Stimulated activated CD4-positive, alpha-beta T cell treated with anti-CD3 and anti-CD28 coated beads, Interleukin-2, amount 100 ng/mL, for 24 hours (primary cell): ENCODE data around the gene OR10H2.
"Not testable (repeated sequence)": the region's sequence is repeated elsewhere in the genome, so short reads cannot be mapped to it uniquely, and the experiment has no call there.

ENCODE experiments used
- DNase-seq, 2 donors: peaks; one replicate each; pipeline ENCODE4 v3.0.0-alpha.2; 2020

The OR10H2 gene, protein sequence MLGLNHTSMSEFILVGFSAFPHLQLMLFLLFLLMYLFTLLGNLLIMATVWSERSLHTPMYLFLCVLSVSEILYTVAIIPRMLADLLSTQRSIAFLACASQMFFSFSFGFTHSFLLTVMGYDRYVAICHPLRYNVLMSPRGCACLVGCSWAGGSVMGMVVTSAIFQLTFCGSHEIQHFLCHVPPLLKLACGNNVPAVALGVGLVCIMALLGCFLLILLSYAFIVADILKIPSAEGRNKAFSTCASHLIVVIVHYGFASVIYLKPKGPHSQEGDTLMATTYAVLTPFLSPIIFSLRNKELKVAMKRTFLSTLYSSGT

DNA sequence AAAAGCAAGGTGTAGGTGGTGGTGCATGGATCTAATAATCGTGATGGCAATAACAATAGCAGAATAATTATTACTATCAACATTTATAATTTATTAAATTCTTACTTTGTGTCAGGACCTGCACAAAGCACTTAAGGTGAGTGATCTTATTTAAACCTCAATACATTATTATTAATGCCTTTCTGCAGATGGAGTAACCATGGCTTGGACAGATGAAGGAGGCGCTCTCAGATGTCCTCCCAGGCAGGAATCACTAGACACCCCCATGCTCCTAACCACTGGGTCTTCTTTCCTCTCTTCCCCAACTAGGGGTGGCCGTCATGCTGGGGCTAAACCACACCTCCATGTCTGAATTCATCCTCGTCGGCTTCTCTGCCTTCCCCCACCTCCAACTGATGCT, at the start of gene OR10H2:
OR10H2 (plus strand) TSS at position 301 of the 400 bp plus-strand sequence; CDS start at position 321, 20 bp downstream.
- DNase-seq: no peak

DNA sequence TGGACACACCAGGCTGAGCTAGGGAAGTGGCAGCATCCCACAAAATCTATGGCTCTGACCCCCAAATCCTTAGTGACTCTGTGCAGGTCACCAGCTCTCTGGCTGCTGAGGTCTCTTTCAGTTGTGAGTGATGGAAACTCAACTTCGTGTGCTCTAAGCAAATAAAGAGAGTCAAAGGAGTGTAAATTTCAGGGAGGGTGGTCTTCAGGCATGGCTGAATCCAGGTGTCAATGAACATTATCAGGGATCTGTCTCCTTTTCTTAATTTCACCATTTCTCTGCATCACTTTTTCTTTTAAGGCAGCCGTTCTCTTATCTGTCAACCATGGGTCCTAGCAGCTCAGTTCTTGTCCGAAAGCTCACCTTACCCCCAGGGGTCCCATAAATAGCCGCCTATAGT, 48.7 kb upstream of the OR10H2 start:
- DNase-seq: no peak

DNA sequence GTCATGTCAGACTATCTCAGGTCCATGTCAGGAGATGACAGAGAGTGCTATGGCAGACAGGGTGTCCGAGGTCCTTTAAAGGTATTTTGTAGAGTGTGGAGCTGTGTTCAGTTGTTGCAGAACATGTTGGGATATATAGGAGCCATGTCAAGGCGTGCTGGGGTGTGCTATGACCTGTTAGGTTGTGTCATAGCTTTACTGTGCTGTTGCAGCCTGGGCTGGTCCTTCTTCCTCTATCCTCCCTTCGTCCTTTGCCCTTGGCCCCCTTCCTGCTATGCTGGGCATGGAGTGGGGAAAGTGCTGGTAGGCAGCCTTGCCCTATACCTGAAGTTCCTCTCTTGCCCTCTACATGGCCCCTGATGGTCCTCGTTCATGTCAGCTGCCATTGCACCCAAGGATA, 48.0 kb upstream of the OR10H2 start:
- DNase-seq: not testable (repeated sequence)

DNA sequence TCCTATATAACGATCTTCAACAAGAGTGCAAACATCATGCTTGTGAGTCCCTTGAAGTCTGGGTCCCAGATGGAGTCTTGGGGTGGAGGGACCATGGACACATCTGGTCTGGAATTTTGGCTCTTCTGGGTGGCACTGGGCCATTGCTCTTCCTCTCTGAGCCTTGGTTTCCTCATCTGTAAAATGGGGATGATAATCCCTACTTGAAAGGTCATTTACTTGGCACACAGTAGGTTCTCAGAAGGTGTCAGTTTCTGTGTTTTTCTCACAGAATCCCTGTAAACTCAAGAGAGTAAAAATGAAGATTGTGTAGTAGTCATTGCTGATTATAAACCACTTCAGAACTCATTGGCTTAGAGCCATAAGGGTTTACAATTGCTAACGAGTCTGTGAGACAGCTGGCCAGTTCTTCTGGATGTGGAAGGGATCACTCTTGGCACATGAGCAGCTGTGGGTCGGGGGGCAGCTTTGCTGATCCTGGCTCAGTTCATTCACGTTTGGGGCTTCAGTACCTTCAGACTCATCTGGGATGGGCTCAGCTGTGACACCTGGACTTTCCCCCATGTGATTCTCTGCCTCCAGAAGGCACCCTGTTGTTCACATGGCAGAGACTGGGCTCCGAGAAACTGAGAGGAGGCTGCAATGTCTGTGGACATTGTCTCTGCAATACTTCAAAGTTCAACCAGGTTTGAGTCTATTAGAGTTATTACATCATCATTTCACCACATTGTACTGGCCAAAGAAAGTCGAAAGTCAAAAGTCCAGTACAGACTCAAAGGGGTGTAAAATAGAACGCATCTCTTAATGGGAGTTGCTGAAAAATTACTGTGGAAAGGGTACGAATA, 47.1 kb upstream of the OR10H2 start:
- no peak for DNase-seq

DNA sequence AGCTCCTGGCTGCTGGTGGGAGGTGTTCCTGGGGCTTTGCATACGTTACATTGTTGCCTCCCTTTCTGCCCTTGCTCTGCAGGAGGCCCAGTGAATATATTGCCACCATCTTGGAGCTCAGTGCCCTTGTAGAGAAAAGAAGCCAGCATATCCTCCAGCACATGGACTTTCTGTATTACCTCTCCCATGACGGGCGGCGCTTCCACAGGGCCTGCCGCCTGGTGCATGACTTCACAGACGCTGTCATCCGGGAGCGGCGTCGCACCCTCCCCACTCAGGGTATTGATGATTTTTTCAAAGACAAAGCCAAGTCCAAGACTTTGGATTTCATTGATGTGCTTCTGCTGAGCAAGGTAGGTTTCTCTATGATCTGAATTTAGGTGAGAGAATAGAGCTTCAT, 44.4 kb upstream of the OR10H2 start:
- DNase-seq: no peak

DNA sequence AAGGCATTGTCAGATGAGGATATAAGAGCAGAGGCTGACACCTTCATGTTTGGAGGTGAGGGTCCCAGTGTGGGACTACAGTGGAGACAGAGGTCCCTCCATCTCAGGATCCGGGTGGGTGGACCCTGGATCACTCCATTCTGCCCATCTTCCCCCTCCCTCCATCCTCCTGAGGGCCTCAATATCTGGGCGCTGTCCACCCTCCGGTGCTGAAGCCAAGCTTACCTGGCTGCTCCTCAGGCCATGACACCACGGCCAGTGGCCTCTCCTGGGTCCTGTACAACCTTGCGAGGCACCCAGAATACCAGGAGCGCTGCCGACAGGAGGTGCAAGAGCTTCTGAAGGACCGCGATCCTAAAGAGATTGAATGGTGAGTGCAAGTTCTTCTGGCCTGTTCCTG, 43.0 kb upstream of the OR10H2 start:
- no peak for DNase-seq

DNA sequence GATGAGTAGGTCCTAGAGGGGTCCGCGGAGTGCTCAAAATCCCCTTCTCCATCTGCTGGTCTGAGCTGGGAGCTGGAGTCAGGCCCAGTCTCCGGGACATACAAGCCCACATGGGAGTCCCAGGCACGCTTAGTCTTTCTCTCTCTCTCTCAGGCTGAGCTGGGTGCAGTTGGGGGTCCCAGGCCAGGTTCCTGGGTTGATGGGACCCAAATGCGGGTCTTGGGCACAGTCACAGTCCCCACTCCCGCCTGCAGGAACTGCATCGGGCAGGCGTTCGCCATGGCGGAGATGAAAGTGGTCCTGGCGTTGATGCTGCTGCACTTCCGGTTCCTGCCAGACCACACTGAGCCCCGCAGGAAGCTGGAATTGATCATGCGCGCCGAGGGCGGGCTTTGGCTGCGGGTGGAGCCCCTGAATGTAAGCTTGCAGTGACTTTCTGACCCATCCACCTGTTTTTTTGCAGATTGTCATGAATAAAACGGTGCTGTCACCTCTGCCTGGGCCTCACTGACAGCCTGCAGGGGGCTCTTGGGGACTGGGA, 31.1 kb upstream of the OR10H2 start:
- no peak for DNase-seq

DNA sequence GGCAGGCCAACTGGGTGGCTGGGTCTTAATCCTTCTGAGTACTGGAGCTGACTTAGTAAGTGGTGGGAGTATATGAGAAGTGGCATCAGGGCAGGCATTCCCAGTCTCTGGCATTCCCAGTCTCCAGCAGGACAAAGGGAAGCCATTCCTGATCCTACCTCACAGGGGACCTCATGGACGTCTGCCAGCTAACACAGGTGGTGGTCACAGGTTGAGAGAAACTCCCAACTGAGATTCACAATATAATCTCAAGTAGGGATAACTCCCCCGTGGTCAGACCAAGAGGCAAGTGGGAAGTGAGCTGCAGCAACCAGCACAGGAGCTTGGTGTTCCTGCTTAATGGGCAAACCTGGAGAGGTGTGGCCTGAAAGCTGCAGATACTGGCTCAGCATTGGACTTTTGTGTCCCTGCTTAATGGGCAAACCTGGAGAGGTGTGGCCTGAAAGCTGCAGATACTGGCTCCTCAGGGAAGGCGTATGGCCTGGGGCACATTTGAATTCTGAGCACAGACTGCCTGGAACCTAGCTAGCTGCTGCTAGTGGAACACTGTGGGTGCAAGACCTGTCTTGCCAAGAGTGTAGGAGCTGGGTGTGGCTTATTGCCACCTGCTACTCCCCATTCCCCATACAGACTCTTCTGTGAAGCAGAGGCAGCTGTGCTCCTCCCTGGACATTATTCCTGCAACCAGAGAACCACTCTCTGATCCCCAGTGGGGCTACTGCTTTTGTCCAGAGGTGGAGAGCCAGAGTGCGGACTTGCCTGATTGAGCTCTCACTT, 25.9 kb upstream of the OR10H2 start:
- DNase-seq: no peak

DNA sequence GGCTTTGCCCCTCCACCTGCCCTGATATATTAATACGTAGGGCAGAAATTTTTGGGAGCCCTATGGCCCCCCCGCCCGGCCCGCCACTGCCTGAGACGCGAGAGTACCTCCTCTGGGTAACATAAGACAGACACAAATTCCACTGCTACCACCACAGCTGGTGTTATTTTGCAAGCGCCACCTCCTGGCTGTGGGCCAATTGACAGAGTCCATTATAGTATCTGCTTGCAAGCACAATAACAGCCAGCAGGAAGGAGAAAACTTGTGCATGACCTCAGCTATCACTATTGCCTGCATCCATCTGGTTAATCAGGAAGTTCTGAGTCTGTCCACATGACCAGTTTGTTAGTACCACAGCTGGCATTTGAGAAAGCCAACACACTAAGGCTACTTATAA, 25.3 kb upstream of the OR10H2 start:
- DNase-seq: peak in 1 of 2 donors; percentile 27

DNA sequence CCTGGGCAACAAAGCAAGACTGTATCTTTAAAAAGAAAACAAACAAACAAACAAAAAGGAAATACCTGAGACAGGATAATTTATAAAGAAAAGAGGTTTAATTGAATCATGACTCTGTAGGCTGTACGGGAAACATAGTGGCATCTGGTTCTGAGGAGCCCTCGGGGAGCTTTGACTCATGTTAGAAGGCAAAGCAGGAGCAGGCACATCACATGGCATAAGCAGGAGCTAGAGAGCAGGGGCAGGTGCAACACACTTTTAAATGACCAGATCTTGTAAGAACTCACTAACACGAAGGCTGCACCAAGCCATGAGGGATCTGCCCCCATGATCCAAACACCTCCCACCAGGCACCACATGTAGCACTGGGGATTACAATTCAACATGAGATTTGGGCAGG, 13.2 kb upstream of the OR10H2 start:
- DNase-seq: no peak

DNA sequence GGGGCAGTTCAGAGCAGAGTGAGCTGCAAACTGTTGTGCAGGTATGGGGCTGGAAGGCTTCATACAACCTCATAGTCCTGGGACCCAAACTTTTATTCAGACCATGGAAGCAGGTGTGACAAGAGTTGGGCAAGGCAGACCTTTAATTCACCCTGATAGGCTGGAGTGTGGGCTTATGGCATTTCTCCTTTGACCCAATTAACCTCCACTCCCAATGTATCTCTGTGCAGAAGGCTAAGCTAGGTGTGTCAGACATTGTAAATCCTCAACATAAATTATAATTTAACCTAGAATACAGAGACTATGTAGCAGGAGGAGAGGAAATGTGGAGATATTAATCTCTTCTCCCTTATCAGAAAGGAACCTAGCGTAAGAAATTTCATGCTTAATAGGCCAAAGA, 12.2 kb upstream of the OR10H2 start:
- no peak for DNase-seq

DNA sequence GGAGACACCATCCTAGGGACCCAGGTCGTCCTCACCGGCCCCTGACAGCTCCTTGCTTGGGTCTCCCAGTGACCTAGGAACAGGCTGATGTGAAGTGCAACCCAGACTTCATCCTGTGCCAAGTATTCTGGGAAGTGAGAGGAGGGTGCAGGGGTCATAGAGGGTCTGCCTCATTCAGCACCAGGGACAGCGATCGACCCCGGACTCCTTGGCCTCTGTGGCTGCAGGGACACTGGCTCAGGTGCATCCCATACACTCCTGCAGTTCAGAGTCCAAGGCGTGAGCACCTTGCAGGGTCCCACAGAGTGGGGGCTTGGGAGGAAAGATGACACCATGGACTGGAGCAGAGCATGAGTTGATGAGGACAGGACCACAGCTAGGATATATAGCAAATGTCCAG, 10.0 kb upstream of the OR10H2 start:
- DNase-seq: no peak

DNA sequence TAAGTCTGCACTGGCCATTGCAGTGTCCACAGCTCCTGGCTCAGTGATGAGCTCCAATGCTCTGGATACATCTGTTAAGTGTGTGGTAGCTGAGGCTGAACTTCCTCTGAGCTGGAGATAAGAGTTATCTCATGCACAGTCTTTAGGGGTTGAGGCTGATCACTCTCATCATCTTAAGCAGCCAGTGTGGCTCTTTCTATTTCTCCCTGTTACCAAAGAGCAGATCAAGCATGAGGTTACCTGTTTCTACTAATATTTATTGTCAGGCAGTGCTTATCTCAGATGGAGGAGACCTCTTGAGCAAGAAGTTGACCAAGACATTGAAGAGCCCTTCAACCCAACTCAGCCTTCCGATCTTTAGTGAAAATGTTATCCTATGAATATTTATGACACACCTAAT, 6.6 kb upstream of the OR10H2 start:
- DNase-seq: no peak

DNA sequence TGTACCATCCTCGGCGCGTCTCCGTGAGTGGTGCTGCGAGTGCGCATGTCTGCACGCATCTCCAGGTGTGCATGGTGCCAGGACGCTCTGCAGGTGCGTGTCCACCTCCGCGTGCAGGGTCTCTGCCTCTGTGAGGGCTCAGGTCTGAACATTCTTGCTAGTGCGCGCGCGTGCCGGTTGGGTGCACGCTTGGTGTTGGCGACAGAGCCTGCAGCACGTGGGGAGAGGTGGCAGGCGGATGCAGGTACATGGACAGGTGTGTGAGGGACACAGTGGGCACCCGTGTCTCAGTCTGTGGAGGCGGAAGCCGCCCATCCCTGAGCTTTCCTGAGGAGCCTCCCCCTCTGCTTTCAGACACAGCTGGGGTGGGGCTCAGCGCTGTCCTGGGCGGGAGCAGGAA, 4.9 kb upstream of the OR10H2 start:
- DNase-seq: no peak

DNA sequence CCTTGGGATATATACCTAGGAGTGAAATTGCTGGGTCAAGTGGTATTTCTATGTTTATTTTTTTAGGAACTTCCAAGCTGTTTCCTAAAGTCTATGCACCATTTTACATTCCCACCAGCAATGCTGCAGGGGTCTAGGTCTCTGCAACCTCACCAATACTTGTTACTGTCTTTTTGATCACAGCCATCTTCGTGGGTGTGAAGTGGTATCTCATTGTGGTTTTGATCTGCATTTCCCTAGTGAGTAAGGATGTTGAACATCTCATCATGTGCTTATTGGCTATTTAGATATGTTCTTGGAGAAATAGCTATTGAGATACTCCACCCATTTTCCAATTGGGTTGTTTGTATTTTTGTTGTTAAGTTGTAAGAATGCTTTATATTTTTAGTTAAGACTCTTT, 2.7 kb downstream of the OR10H2 start:
- DNase-seq: no peak

DNA sequence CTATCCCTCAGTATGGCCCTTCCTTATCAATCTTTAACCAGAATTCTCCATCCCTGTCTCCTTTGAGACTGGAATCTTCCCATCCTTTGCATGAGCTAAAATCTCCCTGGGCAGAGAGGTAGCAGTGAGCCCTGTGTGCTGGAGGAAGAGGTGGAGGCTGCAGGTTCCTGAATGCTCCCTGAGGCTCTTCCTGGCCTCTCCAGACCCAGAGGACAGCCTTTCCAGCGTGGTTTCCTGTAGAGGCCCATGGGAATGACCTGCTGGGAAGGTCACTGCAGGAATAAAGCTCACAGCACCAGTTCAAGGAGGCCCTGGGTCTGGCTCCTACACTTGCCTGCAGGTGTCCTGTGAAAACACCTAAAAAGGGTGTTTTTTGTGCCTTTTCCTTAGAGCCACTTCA, 4.6 kb downstream of the OR10H2 start:
- DNase-seq: no peak

DNA sequence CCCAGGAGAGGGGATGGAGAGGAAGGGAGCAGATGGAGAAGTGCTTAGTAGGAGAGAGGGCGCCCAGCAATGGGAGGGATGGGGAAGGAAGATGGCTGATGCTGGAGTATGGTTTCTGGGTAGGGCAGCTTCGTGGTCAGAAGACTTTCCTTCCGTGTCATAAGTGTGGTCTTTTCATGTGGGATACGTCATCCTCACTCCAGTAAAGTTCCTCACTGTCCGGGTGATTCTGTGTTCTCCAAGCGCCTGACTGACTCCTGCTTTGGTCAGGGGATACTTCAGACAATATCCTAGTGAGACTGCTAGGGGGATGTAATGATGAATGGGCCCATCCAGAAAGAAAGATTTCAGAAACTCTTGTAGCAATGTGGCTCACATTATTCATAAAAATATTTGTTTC, 6.1 kb downstream of the OR10H2 start:
- no peak for DNase-seq

DNA sequence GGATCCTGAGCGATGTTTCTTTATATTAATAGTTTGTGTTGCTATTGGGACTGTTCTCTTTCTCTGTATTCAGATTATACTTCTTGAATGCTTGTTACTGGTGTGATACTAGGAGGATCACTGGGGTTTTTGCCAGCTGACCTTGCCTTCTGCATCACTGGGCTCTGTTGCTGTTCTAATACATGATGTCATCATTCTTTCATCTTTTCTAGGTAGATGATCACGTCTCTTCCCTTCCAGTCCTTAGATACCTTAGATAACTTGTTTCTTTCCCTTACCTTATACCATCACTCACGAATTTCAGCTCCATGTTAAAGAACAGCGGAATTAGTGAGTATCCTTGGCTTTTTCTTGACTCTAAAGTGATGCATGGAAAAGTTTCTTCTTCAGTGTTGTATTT, 9.9 kb downstream of the OR10H2 start, which contains the start of gene OR10H3:
OR10H3 (plus strand) TSS at position 264 of the 400 bp plus-strand sequence. CDS start 3,408 bp downstream, outside the sequence.
- no peak for DNase-seq

DNA sequence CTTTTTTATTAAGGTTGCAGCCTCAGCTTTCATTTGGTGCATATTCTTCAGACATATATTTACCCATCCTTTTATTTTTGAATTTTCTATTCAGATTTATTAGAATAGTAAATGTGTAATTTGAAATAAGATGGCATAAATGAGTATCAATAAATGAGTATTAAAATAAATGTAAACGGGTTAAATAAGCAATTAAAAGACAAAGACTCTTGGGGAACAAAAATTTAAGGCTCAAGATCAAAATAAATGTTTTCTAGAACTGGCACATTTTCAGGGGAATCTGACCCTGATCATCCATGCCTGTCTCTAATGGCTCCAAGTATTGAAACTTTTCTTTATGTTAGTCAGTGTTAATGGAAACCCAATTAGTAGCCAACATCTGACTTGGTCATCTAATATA, 13.0 kb downstream of the OR10H2 start:
- no peak for DNase-seq

DNA sequence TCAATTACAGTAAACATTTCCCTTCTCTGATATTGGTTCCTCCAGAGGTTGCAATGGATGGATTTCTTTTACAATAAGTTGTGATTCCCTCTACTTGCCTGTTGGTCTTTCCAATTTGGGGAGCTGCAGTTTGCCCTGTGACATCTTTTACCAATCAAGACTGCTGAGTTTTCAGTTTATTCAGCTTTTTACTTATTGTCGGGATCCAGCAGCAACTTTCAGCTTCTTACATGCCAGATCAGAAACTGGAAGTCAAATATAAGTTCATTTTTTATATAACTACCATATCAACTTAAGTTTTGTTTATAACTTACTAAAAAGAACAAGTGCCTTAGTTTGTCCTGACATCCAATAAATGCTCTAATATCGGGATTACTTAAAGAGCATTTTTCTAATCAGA, 20.4 kb downstream of the OR10H2 start:
- no peak for DNase-seq

DNA sequence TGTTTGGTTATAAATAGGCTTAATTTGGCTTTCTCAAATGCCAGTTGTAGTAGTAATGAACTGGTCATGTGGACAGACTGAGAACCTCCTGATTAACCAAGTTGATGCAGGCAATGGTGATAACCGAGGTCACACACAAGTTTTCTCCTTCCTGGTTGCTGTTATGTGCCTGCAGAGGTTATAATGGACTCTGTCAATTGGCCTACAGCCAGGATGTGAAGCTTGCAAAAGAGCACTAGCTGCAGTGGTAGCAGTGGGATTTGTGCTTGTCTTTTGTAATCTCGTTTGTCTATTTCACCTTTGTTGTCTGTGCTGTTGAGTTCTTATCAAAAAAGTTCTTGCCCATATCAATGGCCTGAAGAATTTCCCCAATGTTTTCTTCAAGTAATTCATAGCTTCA, 30.6 kb downstream of the OR10H2 start:
- DNase-seq: no peak

DNA sequence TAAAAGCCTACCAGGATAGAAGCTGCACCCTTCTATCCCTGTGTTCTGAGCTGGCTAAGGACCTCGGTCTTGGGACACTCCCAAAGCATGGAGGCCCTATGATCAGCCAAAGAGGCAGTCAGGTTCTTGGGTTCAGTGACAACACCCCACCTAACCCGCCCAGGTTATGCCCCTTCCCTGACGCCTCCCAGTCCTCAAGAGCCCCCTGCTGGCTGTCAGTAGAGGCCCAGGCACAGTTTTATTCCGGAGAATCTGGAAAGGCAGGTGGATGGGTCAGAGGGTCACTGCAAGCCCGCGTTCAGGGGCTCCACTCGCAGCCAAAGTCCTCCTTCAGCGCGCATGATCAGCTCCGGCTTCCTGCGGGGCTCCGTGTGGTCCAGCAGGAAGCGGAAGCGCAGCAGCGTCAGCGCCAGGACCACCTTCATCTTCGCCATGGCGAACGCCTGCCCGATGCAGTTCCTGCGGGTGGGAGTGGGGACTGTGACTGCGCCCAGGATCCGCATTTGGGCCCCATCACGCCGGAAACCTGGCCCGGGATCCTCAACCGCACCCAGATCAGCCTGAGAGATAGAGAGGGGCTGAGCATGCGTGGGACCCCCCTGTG, 32.2 kb downstream of the OR10H2 start:
- DNase-seq: peak in 1 of 2 donors; percentile 14

DNA sequence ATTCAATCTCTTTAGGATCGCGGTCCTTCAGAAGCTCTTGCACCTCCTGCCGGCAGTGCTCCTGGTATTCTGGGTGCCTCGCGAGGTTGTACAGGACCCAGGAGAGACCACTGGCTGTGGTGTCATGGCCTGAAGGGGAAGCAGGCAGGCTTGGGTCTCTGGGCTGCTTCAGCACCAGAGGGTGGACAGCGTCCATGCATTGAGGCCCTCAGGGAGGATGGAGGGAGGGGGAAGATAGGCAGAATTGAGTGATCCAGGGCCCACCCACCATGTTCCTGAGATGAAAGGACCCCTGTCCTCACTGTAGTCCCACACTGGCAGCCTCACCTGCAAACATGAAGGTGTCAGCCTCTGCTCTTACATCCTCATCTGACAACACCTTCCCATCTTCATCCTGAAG, 41.8 kb downstream of the OR10H2 start:
- DNase-seq: no peak
